T-helper 17 cell (primary cell): ENCODE results near the gene TOM1L1. TPM values are rescaled to one million over a fixed set of nuclear protein-coding genes. Genes with fewer than 3 reads are reported as not detected.

Source experiments
- ATAC-seq: fragments of 150-1000 bp; cut with Tn5 transposase; 2 replicates; pipeline ENCODE4 v1.10.0; 2021; ENCODE audit warnings: mild to moderate bottlenecking, moderate library complexity
- DNase-seq, 3 donors: peaks; one replicate each; pipeline versions ENCODE4 v3.0.0 to v3.0.0-alpha.2; 2020 to 2021
- H3K9me3 ChIP-seq: one replicate; pipeline ENCODE4 v1.7.0; 2013; ENCODE audit warnings: low read length, mild to moderate bottlenecking; ENCODE audit not compliant: control insufficient read depth, poor library complexity, severe bottlenecking
- H3K27ac Mint-ChIP-seq: one replicate; pipeline ENCODE4 v1.8.0; 2022; ENCODE audit warnings: mild to moderate bottlenecking, moderate library complexity, mixed read lengths
- H3K27me3 Mint-ChIP-seq: one replicate; pipeline ENCODE4 v1.8.0; 2022; ENCODE audit warnings: mixed read lengths
- H3K36me3 Mint-ChIP-seq: one replicate; pipeline ENCODE4 v1.8.0; 2022; ENCODE audit warnings: low read depth, mixed read lengths
- H3K4me1 Mint-ChIP-seq: one replicate; pipeline ENCODE4 v1.8.0; 2022; ENCODE audit warnings: mild to moderate bottlenecking, mixed read lengths
- H3K4me3 Mint-ChIP-seq: one replicate; pipeline ENCODE4 v1.8.0; 2022; ENCODE audit warnings: mild to moderate bottlenecking, moderate library complexity, mixed read lengths
- total RNA-seq, 4 donors: library from RNA in 2 of 4; stranded (reverse) in 2 of 4; gene quantifications; one replicate each; pipeline ENCODE4 v1.2.3 and lab custom pipeline; 2022 to 2026

Gene TOM1L1
- total RNA-seq, 2 donors from 2014 or later = 0.42 to 1.1 TPM

GRCh38 chr17:54969658-54970572, 69.3 kb downstream of the TOM1L1 start:
- Mint-ChIP-seq H3K27ac (no peak overlapping the region), H3K36me3 (no peaks in the 10 kb centered on the region)

GRCh38 chr17:54971147-54971546, 70.5 kb downstream of the TOM1L1 start:
- H3K36me3 Mint-ChIP-seq = no peaks in the 10 kb centered on the region
- H3K27me3 Mint-ChIP-seq = no peaks in the 10 kb centered on the region
- no peak for ATAC-seq
- no peaks in the 10 kb centered on the region for H3K9me3 ChIP-seq
- DNase-seq = no peak
- no peak overlapping the region for H3K4me3 Mint-ChIP-seq
- H3K4me1 Mint-ChIP-seq = peaks cover 22% of the 10 kb centered on the region
- no peak overlapping the region for H3K27ac Mint-ChIP-seq

More at GRCh38 chr17:54969658-54970572, 69.3 kb downstream of the TOM1L1 start:
- no peaks in the 10 kb centered on the region for H3K9me3 ChIP-seq
- DNase-seq (no peak), ATAC-seq (no peak)
- Mint-ChIP-seq H3K27me3 (no peaks in the 10 kb centered on the region), H3K4me1 (peaks cover 22% of the 10 kb centered on the region), H3K4me3 (no peak overlapping the region)

GRCh38 chr17:54971901-54972300, 71.2 kb downstream of the TOM1L1 start:
- no peak overlapping the region for H3K4me3 Mint-ChIP-seq
- no peak overlapping the region for H3K27ac Mint-ChIP-seq
- ATAC-seq (no peak), DNase-seq (no peak)
- H3K4me1 Mint-ChIP-seq = peaks cover 18% of the 10 kb centered on the region
- no peaks in the 10 kb centered on the region for H3K9me3 ChIP-seq
- H3K36me3 Mint-ChIP-seq = no peaks in the 10 kb centered on the region
- H3K27me3 Mint-ChIP-seq = no peaks in the 10 kb centered on the region

DNA sequence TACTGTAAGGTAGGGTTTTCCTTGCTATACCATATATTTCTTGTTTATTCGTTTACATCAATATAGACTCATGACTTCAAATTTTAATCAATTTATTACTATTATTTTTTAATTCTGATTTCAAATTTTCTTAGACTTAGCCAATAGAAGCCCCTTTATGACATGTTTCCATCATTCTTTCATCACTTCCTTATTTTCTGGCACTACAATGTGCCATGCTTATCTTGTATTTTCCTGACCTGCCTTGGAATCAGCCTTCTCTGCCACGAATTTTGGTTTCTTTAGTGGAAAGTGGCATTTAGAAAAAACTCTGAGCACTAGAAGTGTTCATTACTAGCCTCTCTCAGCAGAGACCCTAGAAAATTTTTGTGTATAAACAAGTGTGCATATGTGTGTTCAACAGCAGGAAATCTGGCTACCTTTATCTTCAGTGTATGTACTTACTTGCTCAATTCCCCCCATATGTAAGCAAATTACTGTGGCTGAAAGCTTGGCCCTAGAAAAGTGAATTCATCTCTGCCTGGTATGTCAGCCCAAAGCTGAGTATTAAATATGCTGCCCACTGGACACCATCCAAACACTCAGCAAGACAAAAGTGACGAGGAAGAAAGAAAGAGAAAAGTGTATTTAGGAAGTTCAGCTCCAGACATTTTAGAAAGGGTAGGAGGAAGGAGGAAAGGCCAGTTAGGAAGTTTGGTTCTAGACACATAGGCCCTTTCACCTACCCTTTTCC, 71.9 kb downstream of the TOM1L1 start:
- no peak for ATAC-seq
- DNase-seq = no peak
- Mint-ChIP-seq H3K27ac (no peak overlapping the region), H3K4me1 (peaks cover 16% of the 10 kb centered on the region), H3K36me3 (no peaks in the 10 kb centered on the region), H3K4me3 (no peak overlapping the region), H3K27me3 (no peaks in the 10 kb centered on the region)
- H3K9me3 ChIP-seq = no peaks in the 10 kb centered on the region

- H3K4me3 Mint-ChIP-seq = no peak overlapping the region
- H3K4me1 Mint-ChIP-seq = peaks cover 16% of the 10 kb centered on the region
- no peaks in the 10 kb centered on the region for H3K36me3 Mint-ChIP-seq
- ATAC-seq = no peak
- H3K9me3 ChIP-seq = no peaks in the 10 kb centered on the region
- H3K27ac Mint-ChIP-seq = no peak overlapping the region
- H3K27me3 Mint-ChIP-seq = no peaks in the 10 kb centered on the region
- DNase-seq = no peak
Measured at GRCh38 chr17:54974759-54975158, 74.1 kb downstream of the TOM1L1 start.

DNA sequence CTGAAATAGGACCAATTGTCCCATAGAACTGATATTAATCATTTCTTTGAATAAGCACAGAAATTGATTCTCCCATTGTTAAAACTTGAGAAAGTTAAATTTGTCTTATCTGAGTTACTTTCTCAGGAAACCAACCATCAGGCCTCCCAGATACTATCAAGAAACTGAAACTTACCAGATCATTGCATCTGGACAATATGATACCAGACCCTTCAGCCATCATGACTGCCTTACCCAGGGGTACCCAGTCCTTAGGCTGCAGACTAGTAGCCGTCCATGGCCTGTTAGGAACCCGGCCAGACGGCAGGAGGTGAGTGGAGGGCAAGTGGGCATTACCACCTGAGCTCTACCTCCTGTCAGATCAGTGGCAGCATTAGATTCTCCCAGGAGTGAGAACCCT, 75.7 kb downstream of the TOM1L1 start:
- Mint-ChIP-seq H3K27ac (no peak overlapping the region), H3K36me3 (no peaks in the 10 kb centered on the region), H3K4me3 (no peak overlapping the region), H3K4me1 (peaks cover 16% of the 10 kb centered on the region), H3K27me3 (no peaks in the 10 kb centered on the region)
- ATAC-seq (no peak), DNase-seq (no peak)
- H3K9me3 ChIP-seq = no peaks in the 10 kb centered on the region

DNA sequence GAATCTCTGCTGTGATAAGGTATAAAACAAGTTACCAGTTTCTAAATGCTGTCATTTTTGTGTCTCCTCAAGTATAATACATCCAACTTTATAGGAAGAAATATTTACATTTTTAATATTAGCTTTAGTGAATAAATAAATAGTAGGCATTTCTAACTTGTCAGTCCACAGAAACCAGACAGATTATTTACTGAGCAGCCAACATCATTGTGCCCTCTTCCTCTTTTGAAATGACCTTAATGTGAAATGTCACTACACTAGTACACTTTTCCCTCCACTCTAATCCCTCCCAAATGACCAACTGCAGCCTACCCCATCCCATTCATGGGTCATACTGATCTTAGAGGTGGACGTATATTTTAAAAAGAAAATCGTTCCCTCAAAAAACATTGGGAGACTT, 77.1 kb downstream of the TOM1L1 start:
- ATAC-seq = no peak
- Mint-ChIP-seq H3K4me1 (peaks cover 11% of the 10 kb centered on the region), H3K4me3 (no peak overlapping the region), H3K36me3 (no peaks in the 10 kb centered on the region), H3K27ac (no peak overlapping the region), H3K27me3 (no peaks in the 10 kb centered on the region)
- DNase-seq = no peak
- no peaks in the 10 kb centered on the region for H3K9me3 ChIP-seq

DNA sequence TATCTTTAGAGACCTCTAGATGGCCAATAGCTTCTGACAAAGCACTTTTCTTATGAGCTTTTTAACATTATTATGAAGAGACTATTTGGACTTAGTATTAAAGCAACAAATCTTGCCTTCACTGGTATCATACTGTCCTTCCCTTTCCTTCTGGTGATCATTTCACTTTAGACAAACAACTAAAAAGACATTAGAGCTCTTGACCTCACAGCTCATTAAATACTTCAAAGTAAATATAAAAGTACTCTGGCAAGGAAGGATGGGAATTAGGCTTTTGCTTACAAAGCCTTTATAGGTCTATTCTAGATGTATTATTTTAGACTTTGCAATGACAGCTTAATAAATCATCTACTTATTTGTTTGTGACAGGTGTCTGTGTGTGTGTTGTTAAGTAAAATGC, 79.0 kb downstream of the TOM1L1 start:
- Mint-ChIP-seq H3K4me1 (peaks cover 10% of the 10 kb centered on the region), H3K27ac (no peak overlapping the region), H3K27me3 (no peaks in the 10 kb centered on the region), H3K4me3 (no peak overlapping the region), H3K36me3 (peaks cover under 1% of the 10 kb centered on the region)
- DNase-seq (no peak), ATAC-seq (no peak)
- H3K9me3 ChIP-seq = no peaks in the 10 kb centered on the region

DNA sequence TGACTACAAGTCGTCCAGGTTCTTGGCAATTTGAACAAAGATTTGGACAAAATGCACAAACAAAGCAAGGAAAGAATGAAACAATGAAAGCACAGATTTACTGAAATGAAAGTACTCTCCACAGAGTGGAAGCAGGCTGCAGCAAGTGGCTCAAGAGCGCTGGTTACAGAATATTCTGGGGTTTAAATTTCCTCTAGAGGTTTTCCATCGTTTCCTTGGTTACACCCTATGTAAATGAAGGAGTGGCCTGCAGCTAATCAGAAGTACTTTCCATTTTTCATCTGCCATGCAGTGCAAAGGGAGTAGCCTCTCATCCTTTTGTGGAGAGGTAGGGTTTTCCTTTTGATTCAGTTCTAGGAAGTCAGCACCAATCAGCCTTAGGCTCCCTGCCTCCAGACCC, 79.7 kb downstream of the TOM1L1 start:
- no peaks in the 10 kb centered on the region for H3K27me3 Mint-ChIP-seq
- ATAC-seq (no peak), DNase-seq (no peak)

DNA sequence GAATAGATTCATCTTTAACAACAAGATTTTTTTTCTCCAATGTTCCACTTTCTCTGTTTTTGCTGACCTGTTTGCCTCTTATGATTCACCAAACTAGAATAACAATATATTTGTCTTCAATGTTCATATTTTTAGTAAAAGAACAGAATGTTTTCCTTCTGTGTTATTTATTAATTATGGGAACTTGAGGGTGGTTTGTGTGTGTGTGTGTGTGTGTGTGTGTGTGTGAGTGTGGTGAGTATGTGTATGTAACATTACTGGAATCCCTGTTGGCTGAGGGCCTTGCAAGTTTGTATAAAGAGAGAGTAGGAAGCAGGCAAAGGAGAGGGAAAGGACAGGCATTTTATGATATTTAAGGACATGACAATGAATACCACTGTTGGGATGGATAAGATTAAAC, 81.7 kb downstream of the TOM1L1 start:
- Mint-ChIP-seq H3K27me3 (no peaks in the 10 kb centered on the region), H3K27ac (no peak overlapping the region), H3K4me3 (no peak overlapping the region), H3K4me1 (peaks cover 5% of the 10 kb centered on the region), H3K36me3 (peaks cover 2% of the 10 kb centered on the region)
- DNase-seq = no peak
- ATAC-seq = no peak
- no peaks in the 10 kb centered on the region for H3K9me3 ChIP-seq

More for the DNA sequence above, 79.7 kb downstream of the TOM1L1 start:
- no peak overlapping the region for H3K4me3 Mint-ChIP-seq
- no peaks in the 10 kb centered on the region for H3K9me3 ChIP-seq
- no peak overlapping the region for H3K27ac Mint-ChIP-seq
- peaks cover 12% of the 10 kb centered on the region for H3K4me1 Mint-ChIP-seq
- peaks cover 2% of the 10 kb centered on the region for H3K36me3 Mint-ChIP-seq

DNA sequence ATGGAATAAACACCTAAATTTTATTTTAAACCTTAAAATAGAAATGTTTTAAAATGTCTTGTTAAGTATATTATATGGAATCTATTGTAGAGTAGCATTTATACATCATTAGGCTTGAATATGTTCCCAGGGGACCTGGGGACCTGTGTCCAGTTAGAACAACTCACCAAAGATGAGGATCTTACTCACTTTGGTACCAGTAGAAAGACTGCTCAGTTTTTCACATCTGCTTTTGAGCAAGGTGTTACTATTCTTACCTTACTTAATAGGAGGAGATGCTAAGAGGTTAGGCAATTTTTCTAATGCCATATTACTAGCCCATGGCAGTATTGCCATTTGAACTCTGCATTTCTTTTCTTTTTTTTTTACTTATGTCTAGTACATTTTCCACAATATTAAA, 82.6 kb downstream of the TOM1L1 start:
- peaks cover 5% of the 10 kb centered on the region for H3K4me1 Mint-ChIP-seq
- ATAC-seq (no peak), DNase-seq (no peak)
- no peak overlapping the region for H3K27ac Mint-ChIP-seq
- H3K4me3 Mint-ChIP-seq = no peak overlapping the region
- no peaks in the 10 kb centered on the region for H3K27me3 Mint-ChIP-seq
- peaks cover 2% of the 10 kb centered on the region for H3K36me3 Mint-ChIP-seq
- H3K9me3 ChIP-seq = no peaks in the 10 kb centered on the region

DNA sequence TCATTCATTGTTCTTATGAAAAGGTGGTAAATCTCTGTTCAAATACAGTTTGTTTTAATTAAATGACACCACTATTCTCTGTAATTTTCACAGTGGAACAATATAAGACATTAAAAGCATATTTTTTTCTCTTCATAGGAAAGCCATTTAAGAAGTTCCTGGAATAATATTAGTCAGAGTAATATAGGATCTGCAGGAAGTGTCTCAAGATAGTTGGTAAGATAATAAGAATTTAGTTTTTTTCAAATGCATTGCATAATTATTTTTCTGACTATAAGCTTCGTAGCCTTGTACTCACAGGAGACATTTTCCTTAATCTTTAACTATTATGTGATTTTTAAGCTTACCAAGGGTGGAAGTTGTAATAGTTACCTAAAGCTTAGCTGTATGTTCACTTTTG, 84.8 kb downstream of the TOM1L1 start:
- DNase-seq (no peak), ATAC-seq (no peak)
- H3K36me3 Mint-ChIP-seq = peaks cover 2% of the 10 kb centered on the region
- no peaks in the 10 kb centered on the region for H3K27me3 Mint-ChIP-seq
- no peak overlapping the region for H3K4me3 Mint-ChIP-seq
- H3K27ac Mint-ChIP-seq = no peak overlapping the region
- H3K4me1 Mint-ChIP-seq = peaks cover 5% of the 10 kb centered on the region
- H3K9me3 ChIP-seq = no peaks in the 10 kb centered on the region

GRCh38 chr17:54990118-54990517, 89.5 kb downstream of the TOM1L1 start:
- no peaks in the 10 kb centered on the region for H3K27me3 Mint-ChIP-seq
- ATAC-seq (no peak), DNase-seq (no peak)
- H3K4me3 Mint-ChIP-seq = no peak overlapping the region
- no peak overlapping the region for H3K27ac Mint-ChIP-seq
- H3K9me3 ChIP-seq = no peaks in the 10 kb centered on the region
- H3K36me3 Mint-ChIP-seq = peaks cover 5% of the 10 kb centered on the region
- H3K4me1 Mint-ChIP-seq = no peaks in the 10 kb centered on the region
